Ishikawa (cell line): ENCODE data around the gene RCOR1.

Experiments used
- CEBPB ChIP-seq: IDR thresholded peaks from 2 replicates; pipeline ENCODE4 v1.6.1; 2012
- EGR1 ChIP-seq: IDR thresholded peaks from 2 replicates; pipeline ENCODE4 v1.6.1; 2012
- EP300 ChIP-seq: IDR thresholded peaks from 2 replicates; pipeline ENCODE4 v1.6.1; 2012; ENCODE audit warnings: borderline replicate concordance
- TF ChIP-seq, protein P1 (sequence below): IDR thresholded peaks from 2 replicates; pipeline ENCODE4 v1.6.1; 2012

DNA sequence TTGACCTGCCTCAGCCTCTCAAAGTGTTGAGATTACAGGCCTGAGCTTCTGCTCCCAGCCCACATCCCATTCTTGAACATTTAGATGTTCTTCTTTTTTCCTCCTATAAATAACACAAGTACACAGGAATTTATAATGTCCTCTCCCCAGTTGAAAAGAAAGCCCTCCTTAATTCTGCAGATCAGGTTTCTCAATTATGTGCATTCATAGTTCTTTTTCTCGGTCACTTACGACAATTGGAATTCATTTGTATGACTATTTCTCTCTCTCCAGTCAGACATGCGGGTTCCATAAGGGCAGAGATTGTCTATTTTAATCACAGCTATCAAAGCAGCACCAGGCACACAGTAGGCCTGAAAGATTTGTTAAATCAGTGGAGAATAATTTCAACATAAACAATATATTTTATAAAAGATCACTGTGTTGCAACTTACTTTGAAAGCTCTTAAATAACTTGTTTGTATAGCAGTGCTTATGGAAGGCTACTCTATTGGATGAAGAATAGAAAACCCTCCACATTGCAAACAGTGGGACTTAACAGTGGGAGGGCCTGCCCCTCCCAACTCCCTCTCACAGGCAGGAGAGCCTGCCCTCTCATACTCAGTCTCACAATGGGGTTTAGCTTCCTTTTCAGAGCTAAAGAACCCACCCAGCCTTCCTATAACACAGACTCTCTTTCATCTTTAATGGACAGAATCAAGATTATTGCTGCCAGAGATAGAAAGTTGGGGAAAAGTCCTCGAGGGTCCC, 100.7 kb downstream of the RCOR1 start:
- TF ChIP-seq EGR1 (no peak), CEBPB (no peak), EP300 (no peak)
- TF ChIP-seq, protein P1, sequence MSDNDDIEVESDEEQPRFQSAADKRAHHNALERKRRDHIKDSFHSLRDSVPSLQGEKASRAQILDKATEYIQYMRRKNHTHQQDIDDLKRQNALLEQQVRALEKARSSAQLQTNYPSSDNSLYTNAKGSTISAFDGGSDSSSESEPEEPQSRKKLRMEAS, result no peak
